Natural killer cell (primary cell): ENCODE measurements around the gene SYVN1. TPM values are rescaled to one million over a fixed set of nuclear protein-coding genes. Genes with fewer than 3 reads are reported as not detected.

Experiments used
- ATAC-seq, 3 donors: fragments of 150-1000 bp in 2 of 3; fragments of 200-7000 bp in 1 of 3; cut with Tn5 transposase; 1 replicate in 1 of 3; 2 replicates in 2 of 3; pipeline ENCODE4 v1.10.0; 2021; ENCODE audit warnings: mild to moderate bottlenecking in 2 of 3, moderate library complexity in 2 of 3
- DNase-seq, 2 donors: peaks; one replicate each; pipeline versions ENCODE4 v3.0.0 to v3.0.0-alpha.2; 2013 to 2021; ENCODE audit warnings: mixed read lengths in 1 of 2
- H3K27ac ChIP-seq: one replicate; pipeline ENCODE4 v1.5.1; 2013; ENCODE audit warnings: mild to moderate bottlenecking, low read length
- H3K27me3 ChIP-seq: one replicate; pipeline ENCODE4 v1.6.1; 2013; ENCODE audit warnings: low read length; ENCODE audit not compliant: control insufficient read depth, insufficient read depth
- H3K36me3 ChIP-seq: one replicate; pipeline ENCODE4 v1.6.1; 2013; ENCODE audit warnings: low read length; ENCODE audit not compliant: control insufficient read depth, insufficient read depth
- H3K4me1 ChIP-seq: one replicate; pipeline ENCODE4 v1.6.1; 2013; ENCODE audit warnings: low read length; ENCODE audit not compliant: control insufficient read depth, insufficient read depth
- H3K4me3 ChIP-seq: one replicate; pipeline ENCODE4 v1.5.1; 2013; ENCODE audit warnings: low read length
- H3K9me3 ChIP-seq: one replicate; pipeline ENCODE4 v1.6.1; 2013; ENCODE audit warnings: low read length; ENCODE audit not compliant: control insufficient read depth, insufficient read depth
- H3K27ac Mint-ChIP-seq, 2 donors: one replicate each; pipeline ENCODE4 v1.8.0; 2022; ENCODE audit warnings: mild to moderate bottlenecking in 2 of 2, mixed read lengths in 2 of 2, moderate library complexity in 1 of 2
- H3K27me3 Mint-ChIP-seq, 2 donors: one replicate each; pipeline ENCODE4 v1.8.0; 2022; ENCODE audit warnings: low read depth in 2 of 2, mixed read lengths in 2 of 2
- H3K36me3 Mint-ChIP-seq: one replicate; pipeline ENCODE4 v1.8.0; 2022; ENCODE audit warnings: mixed read lengths
- H3K4me1 Mint-ChIP-seq, 2 donors: one replicate each; pipeline ENCODE4 v1.8.0; 2022; ENCODE audit warnings: mixed read lengths in 2 of 2
- H3K4me3 Mint-ChIP-seq: one replicate; pipeline ENCODE4 v1.8.0; 2022; ENCODE audit warnings: mild to moderate bottlenecking, moderate library complexity, mixed read lengths
- H3K9me3 Mint-ChIP-seq, 2 donors: one replicate each; pipeline ENCODE4 v1.8.0; 2022; ENCODE audit warnings: mixed read lengths in 2 of 2
- whole genome bisulfite sequencing: methylation state at CpG from one replicate; pipeline ENCODE4 v1.1.7; 2013; ENCODE audit warnings: missing lambda C conversion rate; ENCODE audit not compliant: insufficient coverage; 5-methylcytosine and 5-hydroxymethylcytosine counted together
- intact Hi-C: fragments of 100-400 bp; cut with micrococcal nuclease; formaldehyde crosslinking; loops from one replicate; pipeline ENCODE4 v1.14.2; 2022
- total RNA-seq, 4 donors: library from RNA; stranded (reverse); fragments of 120-200 nt in 1 of 4; gene quantifications; one replicate each; pipeline versions ENCODE4 v1.2.3 to v1.2.4, GENCODE V29; 2013 to 2022
- TF ChIP-seq, protein P1 (sequence below): fragments of 200-600 bp; IDR thresholded peaks from one replicate; pipeline ENCODE4 v1.8.0; 2022; ENCODE audit warnings: antibody characterized with exemption

The SYVN1 gene
- total RNA-seq, 3 donors from 2014 or later (not counting 1 experiment from before 2014, with no cell fraction given) = 72.9 to 109 (median 90.2) TPM

DNA sequence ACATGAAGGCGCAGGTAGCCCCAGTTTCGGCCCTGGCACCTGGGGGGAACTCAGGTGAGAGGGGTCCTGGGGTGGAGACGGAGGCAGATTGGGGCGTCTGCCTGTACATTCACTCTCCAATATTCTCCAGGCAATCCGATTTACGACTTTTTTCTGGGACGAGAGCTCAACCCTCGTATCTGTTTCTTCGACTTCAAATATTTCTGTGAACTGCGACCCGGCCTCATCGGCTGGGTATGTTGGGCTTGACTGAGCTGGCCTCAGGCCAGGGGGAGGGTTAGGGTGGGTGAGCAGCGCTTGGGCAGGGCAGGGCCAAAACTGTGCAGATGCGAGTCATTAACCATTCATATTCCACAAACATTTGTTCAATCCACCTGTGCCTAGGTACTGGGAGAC, 21.0 kb downstream of the SYVN1 start:
- intact Hi-C loops = loop anchor here (5.0 to 10.0 kb wide), 4 partner anchors 86 to 339 kb away; partner anchors contain the start of genes SF1 and SNX15
- H3K4me1 Mint-ChIP-seq = peaks cover 43 to 44% of the 10 kb centered on the region in 2 donors

DNA sequence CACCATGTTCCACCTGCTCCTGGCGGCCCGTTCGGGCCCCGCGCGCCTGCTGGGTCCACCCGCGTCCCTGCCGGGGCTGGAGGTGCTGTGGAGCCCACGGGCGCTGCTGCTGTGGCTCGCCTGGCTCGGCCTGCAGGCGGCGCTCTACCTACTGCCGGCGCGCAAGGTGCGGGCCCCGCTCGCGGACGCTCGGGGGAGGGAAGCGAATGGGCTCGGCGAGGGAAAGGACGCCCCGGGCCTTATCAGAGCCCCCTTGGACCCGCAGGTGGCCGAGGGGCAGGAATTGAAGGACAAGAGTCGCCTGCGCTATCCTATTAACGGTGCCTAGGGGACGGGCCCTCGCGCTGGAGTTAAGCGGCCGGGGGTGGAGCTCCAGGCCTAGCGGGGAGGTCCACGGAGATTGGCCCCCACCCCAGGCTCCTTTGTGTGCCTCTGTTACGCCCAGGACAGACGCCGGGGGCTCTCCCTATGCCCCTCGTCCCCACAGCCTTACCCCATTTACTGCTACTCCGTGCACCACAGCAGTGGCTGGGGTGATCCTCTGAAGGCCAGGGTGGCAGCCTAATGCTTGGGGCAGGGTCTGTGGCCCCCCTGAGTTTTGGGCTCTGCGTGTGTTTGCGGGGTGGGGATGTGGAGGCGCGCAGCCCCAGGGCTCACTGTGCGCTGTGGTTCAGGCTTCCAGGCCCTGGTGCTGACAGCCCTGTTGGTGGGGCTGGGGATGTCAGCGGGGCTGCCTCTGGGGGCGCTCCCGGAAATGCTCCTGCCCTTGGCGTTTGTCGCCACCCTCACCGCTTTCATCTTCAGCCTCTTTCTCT, 21.6 kb downstream of the SYVN1 start:
- peak overlapping the region; percentile 54 for H3K27ac ChIP-seq
- TF ChIP-seq, protein P1, sequence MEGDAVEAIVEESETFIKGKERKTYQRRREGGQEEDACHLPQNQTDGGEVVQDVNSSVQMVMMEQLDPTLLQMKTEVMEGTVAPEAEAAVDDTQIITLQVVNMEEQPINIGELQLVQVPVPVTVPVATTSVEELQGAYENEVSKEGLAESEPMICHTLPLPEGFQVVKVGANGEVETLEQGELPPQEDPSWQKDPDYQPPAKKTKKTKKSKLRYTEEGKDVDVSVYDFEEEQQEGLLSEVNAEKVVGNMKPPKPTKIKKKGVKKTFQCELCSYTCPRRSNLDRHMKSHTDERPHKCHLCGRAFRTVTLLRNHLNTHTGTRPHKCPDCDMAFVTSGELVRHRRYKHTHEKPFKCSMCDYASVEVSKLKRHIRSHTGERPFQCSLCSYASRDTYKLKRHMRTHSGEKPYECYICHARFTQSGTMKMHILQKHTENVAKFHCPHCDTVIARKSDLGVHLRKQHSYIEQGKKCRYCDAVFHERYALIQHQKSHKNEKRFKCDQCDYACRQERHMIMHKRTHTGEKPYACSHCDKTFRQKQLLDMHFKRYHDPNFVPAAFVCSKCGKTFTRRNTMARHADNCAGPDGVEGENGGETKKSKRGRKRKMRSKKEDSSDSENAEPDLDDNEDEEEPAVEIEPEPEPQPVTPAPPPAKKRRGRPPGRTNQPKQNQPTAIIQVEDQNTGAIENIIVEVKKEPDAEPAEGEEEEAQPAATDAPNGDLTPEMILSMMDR = peak; percentile 98
- peak overlapping the region; percentile 96 for H3K4me3 Mint-ChIP-seq
- H3K27ac Mint-ChIP-seq = peak overlapping the region; percentile 91 to 97
- no peaks in the 10 kb centered on the region for H3K27me3 Mint-ChIP-seq
- H3K4me1 ChIP-seq = peaks cover 61% of the 10 kb centered on the region
- H3K36me3 Mint-ChIP-seq = no peaks in the 10 kb centered on the region
- H3K36me3 ChIP-seq = peaks cover 18% of the 10 kb centered on the region
- peak; percentile 52 to 65 (median 54) for ATAC-seq
- no peaks in the 10 kb centered on the region for H3K9me3 Mint-ChIP-seq
- WGBS = under 1% methylated on average over 56 of the region's 57 CpGs
- peaks cover 39% of the 10 kb centered on the region in 2 donors for H3K4me1 Mint-ChIP-seq
- no peaks in the 10 kb centered on the region for H3K9me3 ChIP-seq
- H3K4me3 ChIP-seq = peak overlapping the region; percentile 48
- peak; percentile 79 to 85 for DNase-seq
- H3K27me3 ChIP-seq = no peaks in the 10 kb centered on the region
- intact Hi-C loops = loop anchor here (5.0 to 10.0 kb wide), 4 partner anchors 85 to 338 kb away; partner anchors contain the start of genes SF1 and SNX15

More for the DNA sequence above, 21.0 kb downstream of the SYVN1 start:
- Histone ChIP-seq H3K4me3 (peak overlapping the region; percentile 48), H3K9me3 (no peaks in the 10 kb centered on the region), H3K27me3 (no peaks in the 10 kb centered on the region), H3K36me3 (peaks cover 22% of the 10 kb centered on the region), H3K4me1 (peaks cover 67% of the 10 kb centered on the region), H3K27ac (peak overlapping the region; percentile 54)
- 40% methylated on average over 12 of the region's 14 CpGs for WGBS
- Mint-ChIP-seq H3K27me3 (no peaks in the 10 kb centered on the region), H3K4me3 (peak overlapping the region; percentile 96), H3K36me3 (no peaks in the 10 kb centered on the region), H3K27ac (peak overlapping the region; percentile 91 to 97), H3K9me3 (no peaks in the 10 kb centered on the region)
- ATAC-seq = no peak
- TF ChIP-seq, protein P1 = no peak
- no peak for DNase-seq

DNA sequence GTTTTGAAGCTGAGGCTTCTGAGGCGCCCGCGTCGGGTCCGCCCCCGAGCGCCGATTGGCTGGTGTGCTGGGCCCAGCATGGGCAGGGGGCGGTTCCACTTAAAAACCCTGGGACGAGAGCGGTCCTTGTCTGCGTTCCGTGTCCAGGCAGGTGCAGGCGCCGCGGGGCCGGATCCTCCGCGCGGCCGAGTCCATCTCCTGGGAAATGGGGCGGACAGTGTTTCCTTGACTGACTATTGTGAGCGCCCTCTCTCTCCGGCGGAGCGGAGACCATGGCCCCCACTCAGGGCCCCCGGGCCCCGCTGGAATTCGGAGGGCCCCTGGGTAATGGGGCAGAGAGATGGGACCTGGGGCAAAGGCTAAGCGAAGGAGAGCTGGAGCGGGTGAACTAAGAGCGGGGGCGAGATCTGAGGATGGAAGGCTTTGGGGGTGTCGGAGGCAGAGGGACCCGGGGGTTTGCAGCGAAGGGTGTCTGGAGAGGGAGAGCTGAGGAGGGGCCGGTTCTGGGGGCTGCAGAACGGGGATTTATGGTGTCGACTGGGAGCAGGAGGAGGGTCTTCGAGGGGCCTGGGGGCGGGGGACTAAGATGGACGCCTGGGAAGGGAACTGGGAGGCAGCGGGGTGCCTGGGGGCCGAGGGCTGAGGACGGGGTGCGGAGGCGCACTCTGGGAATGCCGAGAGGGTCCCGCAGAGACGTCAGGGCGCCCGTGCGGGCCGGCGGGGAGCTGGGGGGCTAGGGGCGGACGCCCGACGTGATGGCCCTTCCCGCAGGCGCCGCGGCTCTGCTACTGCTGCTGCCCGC, 22.4 kb downstream of the SYVN1 start, which contains the start of gene TM7SF2:
Gene TM7SF2, plus strand, starts transcription at position 129 of the 802 bp plus-strand sequence. Its CDS starts 144 bp downstream, at position 273.
- under 1% methylated on average over 64 of the region's 64 CpGs for WGBS
- intact Hi-C loops = loop anchor here (2.0 to 10.0 kb wide), 6 partner anchors 15 to 337 kb away; partner anchors contain the start of genes CAPN1, SF1, SNX15 and VPS51
- ATAC-seq (peak; percentile 76 to 87 (median 82)), DNase-seq (peak; percentile 94 to 96)
- Histone ChIP-seq H3K27ac (peak within 1 kb of the TSS; percentile 58), H3K4me3 (peak within 1 kb of the TSS; percentile 62), H3K27me3 (no peaks in the 10 kb centered on the region), H3K4me1 (peaks cover 60% of the 10 kb centered on the region), H3K9me3 (no peaks in the 10 kb centered on the region), H3K36me3 (peaks cover 21% of the 10 kb centered on the region)
- TF ChIP-seq, protein P1 = no peak
- Mint-ChIP-seq H3K9me3 (no peaks in the 10 kb centered on the region), H3K27ac (peak within 1 kb of the TSS; percentile 91 to 97), H3K4me3 (peak within 1 kb of the TSS; percentile 96), H3K36me3 (no peaks in the 10 kb centered on the region), H3K4me1 (peaks cover 35% of the 10 kb centered on the region in 2 donors), H3K27me3 (no peaks in the 10 kb centered on the region)
